Measurements from ENCODE around the gene MCCC1.
A peak's percentile ranks its signal among the peaks of the same experiment; 100 is the strongest.

Gene MCCC1

DNA sequence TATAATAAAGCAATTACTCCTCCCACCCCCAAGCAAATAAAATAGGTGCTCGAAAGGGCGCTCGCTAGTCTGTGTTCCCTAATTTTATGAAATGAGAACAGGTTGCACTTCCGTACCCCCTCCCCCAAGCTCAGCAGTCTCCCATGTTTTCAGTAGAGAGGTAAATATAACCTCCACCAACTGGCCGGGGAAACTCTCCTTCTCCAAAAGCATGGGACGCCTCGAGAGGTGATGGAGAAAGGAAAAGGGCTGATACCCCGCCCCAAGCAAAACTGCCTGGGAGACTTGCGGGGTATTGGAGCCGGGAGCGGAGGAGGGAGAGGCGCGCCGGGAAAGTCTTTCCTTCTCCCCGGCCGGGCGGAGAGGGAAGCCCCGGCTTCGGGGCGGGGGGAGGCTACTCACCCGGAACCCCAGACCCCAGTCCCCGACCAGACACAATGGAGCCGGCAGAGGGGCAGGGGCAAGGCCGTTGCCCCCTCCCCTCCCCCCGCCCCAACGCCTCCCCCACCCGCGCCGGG, 119.6 kb downstream of the MCCC1 start:
- H3K27ac ChIP-seq = no peak overlapping the region
- no peaks in the 10 kb centered on the region for H3K36me3 ChIP-seq (replicated peaks)
- no peaks in the 10 kb centered on the region for H3K27me3 ChIP-seq (replicated peaks)
- H3K4me3 ChIP-seq (ENCODE audit: low read depth, low read length) = peak overlapping the region; percentile 75
- TF ChIP-seq, protein P1, sequence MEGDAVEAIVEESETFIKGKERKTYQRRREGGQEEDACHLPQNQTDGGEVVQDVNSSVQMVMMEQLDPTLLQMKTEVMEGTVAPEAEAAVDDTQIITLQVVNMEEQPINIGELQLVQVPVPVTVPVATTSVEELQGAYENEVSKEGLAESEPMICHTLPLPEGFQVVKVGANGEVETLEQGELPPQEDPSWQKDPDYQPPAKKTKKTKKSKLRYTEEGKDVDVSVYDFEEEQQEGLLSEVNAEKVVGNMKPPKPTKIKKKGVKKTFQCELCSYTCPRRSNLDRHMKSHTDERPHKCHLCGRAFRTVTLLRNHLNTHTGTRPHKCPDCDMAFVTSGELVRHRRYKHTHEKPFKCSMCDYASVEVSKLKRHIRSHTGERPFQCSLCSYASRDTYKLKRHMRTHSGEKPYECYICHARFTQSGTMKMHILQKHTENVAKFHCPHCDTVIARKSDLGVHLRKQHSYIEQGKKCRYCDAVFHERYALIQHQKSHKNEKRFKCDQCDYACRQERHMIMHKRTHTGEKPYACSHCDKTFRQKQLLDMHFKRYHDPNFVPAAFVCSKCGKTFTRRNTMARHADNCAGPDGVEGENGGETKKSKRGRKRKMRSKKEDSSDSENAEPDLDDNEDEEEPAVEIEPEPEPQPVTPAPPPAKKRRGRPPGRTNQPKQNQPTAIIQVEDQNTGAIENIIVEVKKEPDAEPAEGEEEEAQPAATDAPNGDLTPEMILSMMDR (IDR thresholded peaks at IDR 0.05; ENCODE audit: low read depth, low read length, missing control alignments) = no peak
- DNase-seq = no peak
- in situ Hi-C loops (cut with HindIII; ENCODE audit: low pct_ligation_motif_present, low sequenced_read_pairs) = no loop called here

DNA sequence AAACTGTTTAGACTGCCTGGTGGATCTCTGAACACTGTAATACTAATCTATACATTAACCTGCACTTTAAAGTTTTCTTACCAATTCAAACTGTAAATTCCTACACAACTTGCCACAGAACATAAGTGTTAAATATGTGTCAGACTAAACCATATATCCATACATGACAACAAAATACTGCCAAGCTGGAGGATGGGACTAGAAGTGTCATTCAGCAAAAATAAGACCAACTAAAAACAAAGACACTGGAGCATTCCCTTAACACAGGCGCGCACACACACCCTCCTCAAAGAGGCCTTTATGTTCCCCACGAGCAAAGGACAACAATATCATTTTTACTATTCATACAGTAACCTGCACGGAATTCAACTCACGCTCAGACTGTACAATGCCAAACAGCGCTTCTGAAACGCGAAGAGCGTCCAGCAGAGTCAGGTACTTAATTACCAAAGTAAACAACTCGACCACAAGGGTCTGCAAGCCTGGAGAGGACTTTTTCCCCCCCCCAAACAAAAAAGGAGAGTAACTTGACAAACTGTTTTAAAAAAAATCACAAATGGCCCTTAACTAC, 120.1 kb downstream of the MCCC1 start:
- DNase-seq = no peak
- no peaks in the 10 kb centered on the region for H3K27me3 ChIP-seq (replicated peaks)
- H3K27ac ChIP-seq = no peak overlapping the region
- in situ Hi-C loops (cut with HindIII; ENCODE audit: low pct_ligation_motif_present, low sequenced_read_pairs) = no loop called here
- H3K36me3 ChIP-seq (replicated peaks) = no peaks in the 10 kb centered on the region
- H3K4me3 ChIP-seq (ENCODE audit: low read depth, low read length) = peak overlapping the region; percentile 75
- TF ChIP-seq, protein P1 (IDR thresholded peaks at IDR 0.05; ENCODE audit: low read depth, low read length, missing control alignments) = no peak

DNA sequence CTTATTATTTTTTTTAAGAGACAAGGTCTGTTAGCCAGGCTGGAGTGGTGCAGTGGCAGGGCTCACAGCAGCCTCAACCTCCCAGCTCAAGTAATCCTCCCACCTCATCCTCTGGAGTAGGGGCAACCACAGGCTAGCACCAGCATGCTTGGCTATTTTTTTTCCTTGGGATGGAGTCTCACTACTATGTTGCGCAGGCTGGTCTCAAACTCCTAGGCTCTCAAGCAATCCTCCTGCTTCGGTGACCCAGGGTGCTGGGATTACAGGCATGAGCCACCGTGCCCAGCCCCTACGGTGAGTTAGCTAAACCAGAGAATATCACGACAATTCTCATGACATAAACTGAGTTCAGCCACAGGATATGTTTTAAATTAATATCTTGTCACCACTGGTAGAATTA, 120.9 kb downstream of the MCCC1 start:
- Histone ChIP-seq H3K36me3 (replicated peaks) (no peaks in the 10 kb centered on the region), H3K4me3 (ENCODE audit: low read depth, low read length) (no peak overlapping the region), H3K27ac (no peak overlapping the region), H3K27me3 (replicated peaks) (no peaks in the 10 kb centered on the region)
- TF ChIP-seq, protein P1 (IDR thresholded peaks at IDR 0.05; ENCODE audit: low read depth, low read length, missing control alignments) = no peak
- in situ Hi-C loops (cut with HindIII; ENCODE audit: low pct_ligation_motif_present, low sequenced_read_pairs) = no loop called here
- DNase-seq = no peak

DNA sequence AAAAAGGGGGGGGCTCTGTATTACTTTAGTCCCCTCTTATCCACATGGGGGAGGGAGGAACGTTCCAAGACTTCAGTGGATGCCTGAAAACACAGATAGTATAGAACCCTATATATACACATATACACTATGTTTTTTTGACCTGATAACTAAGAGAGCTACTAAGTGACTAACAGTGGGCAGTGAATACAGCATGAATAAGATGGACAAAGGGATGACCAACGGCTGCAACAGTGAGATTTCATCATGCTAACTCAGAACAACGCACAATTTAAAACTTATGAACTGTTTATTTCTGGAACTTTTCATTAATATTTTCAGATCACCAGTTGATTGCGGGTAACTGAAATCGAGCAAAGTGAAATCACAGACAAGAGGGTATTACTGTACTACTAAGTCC, 126.2 kb downstream of the MCCC1 start:
- TF ChIP-seq, protein P1 (IDR thresholded peaks at IDR 0.05; ENCODE audit: low read depth, low read length, missing control alignments) = no peak

DNA sequence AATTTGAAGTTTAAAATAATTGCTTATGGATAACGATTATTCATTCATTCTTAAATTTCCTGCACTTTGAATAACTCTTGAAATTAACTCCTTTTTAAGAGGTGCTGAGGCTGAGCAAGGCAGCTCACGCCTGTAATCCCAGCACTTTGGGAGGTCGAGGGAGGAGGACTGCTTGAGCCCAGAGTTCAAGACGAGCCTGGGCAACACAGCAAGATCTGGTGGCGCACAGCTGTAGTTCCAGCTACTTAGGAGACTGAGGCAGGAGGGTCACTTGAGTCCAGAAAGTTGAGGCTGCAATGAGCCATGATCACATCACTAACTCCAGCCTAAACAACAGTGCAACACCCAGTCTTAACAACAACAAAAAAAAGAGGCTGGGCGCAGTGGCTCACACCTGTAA, 126.9 kb downstream of the MCCC1 start:
- no peak overlapping the region for H3K4me3 ChIP-seq (ENCODE audit: low read depth, low read length)
- H3K36me3 ChIP-seq (replicated peaks) = no peaks in the 10 kb centered on the region
- TF ChIP-seq, protein P1 (IDR thresholded peaks at IDR 0.05; ENCODE audit: low read depth, low read length, missing control alignments) = no peak
- no peaks in the 10 kb centered on the region for H3K27me3 ChIP-seq (replicated peaks)
- in situ Hi-C loops (cut with HindIII; ENCODE audit: low pct_ligation_motif_present, low sequenced_read_pairs) = no loop called here
- no peak overlapping the region for H3K27ac ChIP-seq
- no peak for DNase-seq

More for the DNA sequence above, 126.2 kb downstream of the MCCC1 start:
- in situ Hi-C loops (cut with HindIII; ENCODE audit: low pct_ligation_motif_present, low sequenced_read_pairs) = no loop called here
- no peak for DNase-seq
- no peaks in the 10 kb centered on the region for H3K27me3 ChIP-seq (replicated peaks)
- no peak overlapping the region for H3K4me3 ChIP-seq (ENCODE audit: low read depth, low read length)
- no peak overlapping the region for H3K27ac ChIP-seq
- no peaks in the 10 kb centered on the region for H3K36me3 ChIP-seq (replicated peaks)

DNA sequence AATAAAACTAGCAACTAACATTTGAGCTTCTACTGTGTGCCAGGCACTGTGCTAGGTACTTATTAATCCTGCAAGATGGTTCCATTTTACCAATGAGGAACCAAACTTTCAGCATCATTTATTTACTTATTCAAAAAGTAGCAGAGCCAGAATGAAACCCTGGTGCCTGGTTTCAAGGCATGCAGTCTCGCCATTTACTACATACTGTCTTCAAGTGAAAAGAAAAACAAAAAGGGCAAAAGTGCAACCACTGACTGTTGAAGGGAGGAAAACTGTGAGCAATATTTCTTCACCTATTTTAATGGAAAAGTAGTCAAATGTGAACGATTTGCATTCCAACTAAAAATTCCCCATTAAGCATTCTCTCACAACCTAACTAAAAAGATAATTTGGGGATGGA, 127.7 kb downstream of the MCCC1 start:
- Histone ChIP-seq H3K27ac (no peak overlapping the region), H3K27me3 (replicated peaks) (no peaks in the 10 kb centered on the region), H3K4me3 (ENCODE audit: low read depth, low read length) (no peak overlapping the region), H3K36me3 (replicated peaks) (no peaks in the 10 kb centered on the region)
- in situ Hi-C loops (cut with HindIII; ENCODE audit: low pct_ligation_motif_present, low sequenced_read_pairs) = no loop called here
- peak; percentile 60 for DNase-seq
- TF ChIP-seq, protein P1 (IDR thresholded peaks at IDR 0.05; ENCODE audit: low read depth, low read length, missing control alignments) = no peak

Measured in brain microvascular endothelial cell (primary cell).